Keratinocyte (primary cell): ENCODE measurements around the gene PCED1A. TPM values are rescaled to one million over a fixed set of nuclear protein-coding genes. Genes with fewer than 3 reads are reported as not detected.

Experiments
- DNase-seq: peaks from one replicate; pipeline ENCODE4 v3.0.0-alpha.2; 2011; ENCODE audit warnings: low read depth, missing footprints, low spot score
- FAIRE-seq: peaks from 2 replicates; lab custom pipeline; 2011; peaks lifted over from hg19 to GRCh38; lab: Jason Lieb, UNC
- H2AFZ ChIP-seq: 2 replicates; pipeline ENCODE4 v1.6.0; 2012; ENCODE audit warnings: low read length, control low read depth, inconsistent platforms; ENCODE audit not compliant: control insufficient read depth
- H3K27ac ChIP-seq: 2 replicates; pipeline ENCODE4 v1.5.1; 2011; ENCODE audit warnings: low read length; ENCODE audit not compliant: control insufficient read depth, insufficient read depth
- H3K27me3 ChIP-seq: 3 replicates; pipeline ENCODE4 v1.6.0; 2011; ENCODE audit warnings: low read length; ENCODE audit not compliant: control insufficient read depth, insufficient read depth; ENCODE audit errors: extremely low read depth
- H3K36me3 ChIP-seq, 2 experiments: 2 replicates in 1 of 2; 3 replicates in 1 of 2; pipeline ENCODE4 v1.5.1; 2011; ENCODE audit warnings: low read length in 2 of 2, mild to moderate bottlenecking in 1 of 2; ENCODE audit not compliant: control insufficient read depth in 2 of 2, insufficient read depth in 2 of 2; ENCODE audit errors: extremely low read depth in 1 of 2
- H3K4me1 ChIP-seq: 3 replicates; pipeline ENCODE4 v1.5.1; 2011; ENCODE audit warnings: low read length; ENCODE audit not compliant: control insufficient read depth, insufficient read depth; ENCODE audit errors: extremely low read depth
- H3K4me2 ChIP-seq: 3 replicates; pipeline ENCODE4 v1.6.0; 2011; ENCODE audit warnings: low read depth, low read length; ENCODE audit not compliant: control insufficient read depth, insufficient read depth; ENCODE audit errors: extremely low read depth
- H3K4me3 ChIP-seq, 3 experiments: fragments of 200-600 bp in 1 of 3; sonication (generic) in 1 of 3; 2 replicates in 2 of 3; 3 replicates in 1 of 3; pipeline ENCODE4 v1.5.1; 2011 to 2016; ENCODE audit warnings: low read length in 3 of 3, mild to moderate bottlenecking in 3 of 3, control low read depth in 2 of 3, inconsistent platforms in 1 of 3, low read depth in 1 of 3, mixed read lengths in 1 of 3, mixed run types in 1 of 3, moderate library complexity in 1 of 3; ENCODE audit not compliant: control insufficient read depth in 2 of 3, insufficient read depth in 2 of 3; ENCODE audit errors: extremely low read depth in 1 of 3
- H3K79me2 ChIP-seq: 2 replicates; pipeline ENCODE4 v1.6.0; 2012; ENCODE audit warnings: low read length; ENCODE audit not compliant: control insufficient read depth, insufficient read depth
- H3K9ac ChIP-seq: 3 replicates; pipeline ENCODE4 v1.6.0; 2011; ENCODE audit warnings: low read length; ENCODE audit not compliant: control insufficient read depth, insufficient read depth; ENCODE audit errors: extremely low read depth
- H3K9me1 ChIP-seq: 3 replicates; pipeline ENCODE4 v1.6.0; 2011; ENCODE audit warnings: low read length; ENCODE audit not compliant: control insufficient read depth, insufficient read depth; ENCODE audit errors: extremely low read depth
- H3K9me3 ChIP-seq: 2 replicates; pipeline ENCODE4 v1.5.1; 2012; ENCODE audit warnings: low read depth, low read length; ENCODE audit not compliant: control insufficient read depth
- H4K20me1 ChIP-seq: 3 replicates; pipeline ENCODE4 v1.6.0; 2011; ENCODE audit warnings: low read length; ENCODE audit not compliant: control insufficient read depth, insufficient read depth; ENCODE audit errors: extremely low read depth
- EZH2 ChIP-seq: IDR thresholded peaks from one replicate; pipeline ENCODE4 v1.6.1; 2012; ENCODE audit warnings: inconsistent platforms, mild to moderate bottlenecking, low read length, moderate library complexity
- dilution Hi-C: fragments of 300-500 bp; cut with MboI; formaldehyde crosslinking; loops from one replicate; pipeline ENCODE4 v1.7.0; 2020; ENCODE audit warnings: low sequenced_read_pairs; ENCODE audit not compliant: extremely low pct_ligation_motif_present
- polyA plus RNA-seq, 5 experiments: library from polyadenylated mRNA; depleted of rRNA in 3 of 5; stranded (reverse) in 3 of 5; stranded (forward) in 1 of 5; unstranded in 1 of 5; fragments of >200 nt; gene quantifications; 1 replicate in 1 of 5; 2 replicates in 3 of 5; 3 replicates in 1 of 5; pipeline versions ENCODE4 v1.2.1 to v1.2.3, GENCODE V29; 2011 to 2012; ENCODE audit warnings: missing spikeins in 2 of 5, low read depth in 1 of 5, low replicate concordance in 1 of 5
- TF ChIP-seq, protein P1 (sequence below), 3 experiments: IDR thresholded peaks in 1 of 3; conservative IDR thresholded peaks in 1 of 3; optimal IDR thresholded peaks in 1 of 3; 2 replicates in 2 of 3; 3 replicates in 1 of 3; pipeline versions ENCODE3 to v1.5.1; 2011; ENCODE audit warnings: low read length in 3 of 3, mild to moderate bottlenecking in 3 of 3, moderate library complexity in 2 of 3, control low read depth in 1 of 3, inconsistent platforms in 1 of 3; ENCODE audit not compliant: insufficient read depth in 2 of 3; ENCODE audit errors: extremely low read depth in 1 of 3

PCED1A gene
- polyA plus RNA-seq, 1 donor (not counting 4 experiments of a cell fraction or from before 2014, with no cell fraction given) = 5.6 TPM

DNA sequence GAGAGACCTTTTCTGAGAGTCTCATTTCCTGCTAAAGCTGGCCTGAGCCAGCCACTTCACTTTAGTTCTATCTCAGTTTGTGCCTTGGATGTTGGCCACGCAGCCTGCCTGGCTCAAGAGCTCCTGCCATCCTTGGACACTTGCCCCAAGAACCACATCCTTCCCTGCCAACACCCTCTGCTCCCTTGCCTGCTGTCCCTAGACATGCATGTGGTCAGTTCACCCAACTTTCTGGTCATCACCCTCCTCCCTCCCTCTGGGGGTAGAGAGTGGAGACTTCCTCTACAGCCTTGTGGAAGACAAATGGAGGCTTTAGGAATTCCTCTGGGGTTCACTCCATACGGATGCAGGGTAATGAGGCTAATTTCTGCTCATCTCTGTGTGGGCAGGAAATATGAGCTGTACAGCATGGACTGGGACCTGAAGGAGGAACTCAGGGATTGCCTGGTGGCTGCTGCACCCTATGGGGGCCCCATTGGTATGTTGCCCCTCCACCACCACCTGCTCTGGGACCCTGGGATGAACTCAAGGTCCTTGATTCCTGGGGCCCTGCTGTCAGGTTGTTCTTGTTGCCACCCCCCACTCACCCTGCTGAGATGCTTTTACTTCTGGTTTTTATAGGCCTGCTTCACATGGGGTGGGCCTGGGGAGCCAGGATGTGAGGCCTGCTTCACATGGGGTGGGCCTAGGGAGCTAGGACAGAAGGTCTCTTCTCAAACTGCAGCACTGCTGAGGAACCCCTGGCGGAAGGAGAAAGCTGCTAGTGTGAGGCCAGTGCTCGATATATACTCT lies 19.1 kb upstream of the PCED1A start:
- Histone ChIP-seq H3K9me3 (no peaks in the 10 kb centered on the region), H3K79me2 (no peaks in the 10 kb centered on the region), H3K27me3 (no peaks in the 10 kb centered on the region), H3K4me1 (no peaks in the 10 kb centered on the region), H3K27ac (no peak overlapping the region), H2AFZ (no peak overlapping the region), H3K9me1 (no peaks in the 10 kb centered on the region), H3K36me3 (peaks cover 11 to 12% of the 10 kb centered on the region in 2 experiments), H3K4me2 (no peak overlapping the region), H3K9ac (no peak overlapping the region), H3K4me3 (no peak overlapping the region), H4K20me1 (no peaks in the 10 kb centered on the region)
- TF ChIP-seq, protein P1, sequence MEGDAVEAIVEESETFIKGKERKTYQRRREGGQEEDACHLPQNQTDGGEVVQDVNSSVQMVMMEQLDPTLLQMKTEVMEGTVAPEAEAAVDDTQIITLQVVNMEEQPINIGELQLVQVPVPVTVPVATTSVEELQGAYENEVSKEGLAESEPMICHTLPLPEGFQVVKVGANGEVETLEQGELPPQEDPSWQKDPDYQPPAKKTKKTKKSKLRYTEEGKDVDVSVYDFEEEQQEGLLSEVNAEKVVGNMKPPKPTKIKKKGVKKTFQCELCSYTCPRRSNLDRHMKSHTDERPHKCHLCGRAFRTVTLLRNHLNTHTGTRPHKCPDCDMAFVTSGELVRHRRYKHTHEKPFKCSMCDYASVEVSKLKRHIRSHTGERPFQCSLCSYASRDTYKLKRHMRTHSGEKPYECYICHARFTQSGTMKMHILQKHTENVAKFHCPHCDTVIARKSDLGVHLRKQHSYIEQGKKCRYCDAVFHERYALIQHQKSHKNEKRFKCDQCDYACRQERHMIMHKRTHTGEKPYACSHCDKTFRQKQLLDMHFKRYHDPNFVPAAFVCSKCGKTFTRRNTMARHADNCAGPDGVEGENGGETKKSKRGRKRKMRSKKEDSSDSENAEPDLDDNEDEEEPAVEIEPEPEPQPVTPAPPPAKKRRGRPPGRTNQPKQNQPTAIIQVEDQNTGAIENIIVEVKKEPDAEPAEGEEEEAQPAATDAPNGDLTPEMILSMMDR (optimal IDR thresholded peaks at IDR 0.05 in 1 of 3, IDR thresholded peaks at IDR 0.05 in 1 of 3, conservative IDR thresholded peaks at IDR 0.05 in 1 of 3; ENCODE audit: extremely low read depth in 1 of 3, insufficient read depth in 2 of 3, low read length in 3 of 3) = no peak
- TF ChIP-seq EZH2 = no peak
- no peak for DNase-seq
- dilution Hi-C loops = no loop called here
- FAIRE-seq = no peak

DNA sequence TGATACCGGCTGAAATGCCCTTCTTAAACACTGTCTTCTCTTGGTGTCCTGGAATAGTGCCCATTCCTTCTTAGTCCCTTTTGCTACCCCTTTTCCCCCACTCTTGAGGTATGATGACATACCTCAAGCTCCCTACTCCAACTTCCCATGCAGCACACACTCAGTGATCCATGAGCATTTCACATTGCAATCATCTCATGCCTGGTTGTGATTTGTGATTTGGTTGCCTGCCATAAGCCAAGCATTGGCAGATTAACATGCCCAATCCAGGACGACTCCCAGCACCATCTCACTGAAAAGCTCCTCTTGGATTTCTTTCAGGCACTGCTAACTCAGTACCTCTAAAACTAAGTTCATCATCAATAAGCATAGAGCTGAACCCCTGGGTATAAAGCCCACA lies 18.1 kb upstream of the PCED1A start:
- Histone ChIP-seq H3K4me2 (no peak overlapping the region), H3K27me3 (no peaks in the 10 kb centered on the region), H3K36me3 (peaks cover 8 to 11% of the 10 kb centered on the region in 2 experiments), H2AFZ (no peak overlapping the region), H3K9me1 (no peaks in the 10 kb centered on the region), H3K9me3 (no peaks in the 10 kb centered on the region), H3K27ac (no peak overlapping the region), H3K79me2 (no peaks in the 10 kb centered on the region), H3K9ac (no peak overlapping the region), H3K4me3 (no peak overlapping the region), H4K20me1 (no peaks in the 10 kb centered on the region), H3K4me1 (no peaks in the 10 kb centered on the region)
- FAIRE-seq (no peak), DNase-seq (no peak)
- dilution Hi-C loops = no loop called here
- TF ChIP-seq EZH2 = no peak
- TF ChIP-seq, protein P1 (optimal IDR thresholded peaks at IDR 0.05 in 1 of 3, IDR thresholded peaks at IDR 0.05 in 1 of 3, conservative IDR thresholded peaks at IDR 0.05 in 1 of 3; ENCODE audit: extremely low read depth in 1 of 3, insufficient read depth in 2 of 3, low read length in 3 of 3) = no peak
